Fibroblast of skin of abdomen (primary cell): ENCODE results near the gene MT1F.

Source experiments
- DNase-seq: peaks from one replicate; pipeline ENCODE4 v3.0.0-alpha.2; 2013

The MT1F gene

GRCh38 chr16:56672761-56673536 is 15.2 kb downstream of the MT1F start:
- DNase-seq = peak; percentile 28

- peak; percentile 42 for DNase-seq
Measured at GRCh38 chr16:56673921-56674320, 16.2 kb downstream of the MT1F start.

GRCh38 chr16:56674570-56674969 is 16.8 kb downstream of the MT1F start:
- DNase-seq = peak; percentile 68

GRCh38 chr16:56675685-56676210 is 18.0 kb downstream of the MT1F start:
- DNase-seq = no peak

GRCh38 chr16:56677474-56677873 is 19.7 kb downstream of the MT1F start:
- DNase-seq = no peak

- no peak for DNase-seq
Measured at GRCh38 chr16:56679078-56679730, 21.4 kb downstream of the MT1F start.

- DNase-seq = no peak
Measured at GRCh38 chr16:56679818-56680217, 22.1 kb downstream of the MT1F start.

- DNase-seq = peak; percentile 92
Measured at GRCh38 chr16:56681939-56682702, 24.4 kb downstream of the MT1F start, which contains the start of gene MT1X. MT1X (plus strand) TSS chr16:56682470; CDS start chr16:56682541, 71 bp downstream.

GRCh38 chr16:56682703-56683397 is 25.1 kb downstream of the MT1F start:
- DNase-seq = no peak

GRCh38 chr16:56683424-56684172 is 25.8 kb downstream of the MT1F start:
- no peak for DNase-seq

- DNase-seq = no peak
Measured at GRCh38 chr16:56684256-56684925, 26.6 kb downstream of the MT1F start.

GRCh38 chr16:56684926-56685590 is 27.3 kb downstream of the MT1F start:
- no peak for DNase-seq

- no peak for DNase-seq
Measured at GRCh38 chr16:56686758-56687157, 29.0 kb downstream of the MT1F start.

GRCh38 chr16:56688762-56689161 is 31.0 kb downstream of the MT1F start:
- no peak for DNase-seq

GRCh38 chr16:56689171-56689570 is 31.4 kb downstream of the MT1F start:
- DNase-seq = no peak

GRCh38 chr16:56690420-56691122 is 32.8 kb downstream of the MT1F start:
- no peak for DNase-seq

GRCh38 chr16:56691885-56692284 is 34.1 kb downstream of the MT1F start:
- no peak for DNase-seq

GRCh38 chr16:56695246-56695645 is 37.5 kb downstream of the MT1F start:
- no peak for DNase-seq

- no peak for DNase-seq
Measured at GRCh38 chr16:56697456-56698155, 39.8 kb downstream of the MT1F start.
